Natural killer cell (primary cell): ENCODE data around the gene COL27A1. TPM values are rescaled to one million over a fixed set of nuclear protein-coding genes. Genes with fewer than 3 reads are reported as not detected.

Experiments
- ATAC-seq, 3 donors: fragments of 150-1000 bp in 2 of 3; fragments of 200-7000 bp in 1 of 3; cut with Tn5 transposase; 1 replicate in 1 of 3; 2 replicates in 2 of 3; pipeline ENCODE4 v1.10.0; 2021; ENCODE audit warnings: mild to moderate bottlenecking in 2 of 3, moderate library complexity in 2 of 3
- DNase-seq, 2 donors: peaks; one replicate each; pipeline versions ENCODE4 v3.0.0 to v3.0.0-alpha.2; 2013 to 2021; ENCODE audit warnings: mixed read lengths in 1 of 2
- H3K27ac ChIP-seq: one replicate; pipeline ENCODE4 v1.5.1; 2013; ENCODE audit warnings: mild to moderate bottlenecking, low read length
- H3K27me3 ChIP-seq: one replicate; pipeline ENCODE4 v1.6.1; 2013; ENCODE audit warnings: low read length; ENCODE audit not compliant: control insufficient read depth, insufficient read depth
- H3K36me3 ChIP-seq: one replicate; pipeline ENCODE4 v1.6.1; 2013; ENCODE audit warnings: low read length; ENCODE audit not compliant: control insufficient read depth, insufficient read depth
- H3K4me1 ChIP-seq: one replicate; pipeline ENCODE4 v1.6.1; 2013; ENCODE audit warnings: low read length; ENCODE audit not compliant: control insufficient read depth, insufficient read depth
- H3K4me3 ChIP-seq: one replicate; pipeline ENCODE4 v1.5.1; 2013; ENCODE audit warnings: low read length
- H3K9me3 ChIP-seq: one replicate; pipeline ENCODE4 v1.6.1; 2013; ENCODE audit warnings: low read length; ENCODE audit not compliant: control insufficient read depth, insufficient read depth
- H3K27ac Mint-ChIP-seq, 2 donors: one replicate each; pipeline ENCODE4 v1.8.0; 2022; ENCODE audit warnings: mild to moderate bottlenecking in 2 of 2, mixed read lengths in 2 of 2, moderate library complexity in 1 of 2
- H3K27me3 Mint-ChIP-seq, 2 donors: one replicate each; pipeline ENCODE4 v1.8.0; 2022; ENCODE audit warnings: low read depth in 2 of 2, mixed read lengths in 2 of 2
- H3K36me3 Mint-ChIP-seq: one replicate; pipeline ENCODE4 v1.8.0; 2022; ENCODE audit warnings: mixed read lengths
- H3K4me1 Mint-ChIP-seq, 2 donors: one replicate each; pipeline ENCODE4 v1.8.0; 2022; ENCODE audit warnings: mixed read lengths in 2 of 2
- H3K4me3 Mint-ChIP-seq: one replicate; pipeline ENCODE4 v1.8.0; 2022; ENCODE audit warnings: mild to moderate bottlenecking, moderate library complexity, mixed read lengths
- H3K9me3 Mint-ChIP-seq, 2 donors: one replicate each; pipeline ENCODE4 v1.8.0; 2022; ENCODE audit warnings: mixed read lengths in 2 of 2
- CTCF ChIP-seq: fragments of 200-600 bp; IDR thresholded peaks from one replicate; pipeline ENCODE4 v1.8.0; 2022; ENCODE audit warnings: antibody characterized with exemption
- WGBS: methylation state at CpG from one replicate; pipeline ENCODE4 v1.1.7; 2013; ENCODE audit warnings: missing lambda C conversion rate; ENCODE audit not compliant: insufficient coverage; 5-methylcytosine and 5-hydroxymethylcytosine counted together
- intact Hi-C: fragments of 100-400 bp; cut with micrococcal nuclease; formaldehyde crosslinking; loops from one replicate; pipeline ENCODE4 v1.14.2; 2022
- total RNA-seq, 4 donors: library from RNA; stranded (reverse); fragments of 120-200 nt in 1 of 4; gene quantifications; one replicate each; pipeline versions ENCODE4 v1.2.3 to v1.2.4, GENCODE V29; 2013 to 2022

Gene COL27A1
- total RNA-seq, 3 donors from 2014 or later (not counting 1 experiment from before 2014, with no cell fraction given), result not detected

GRCh38 chr9:114284316-114285060 is 129.2 kb downstream of the COL27A1 start:
- Histone ChIP-seq H3K36me3 (no peaks in the 10 kb centered on the region), H3K27me3 (no peaks in the 10 kb centered on the region), H3K9me3 (no peaks in the 10 kb centered on the region), H3K4me1 (no peaks in the 10 kb centered on the region), H3K27ac (no peak overlapping the region), H3K4me3 (no peak overlapping the region)
- Mint-ChIP-seq H3K9me3 (no peaks in the 10 kb centered on the region), H3K4me1 (no peaks in the 10 kb centered on the region), H3K4me3 (no peak overlapping the region), H3K27ac (no peak overlapping the region), H3K36me3 (no peaks in the 10 kb centered on the region), H3K27me3 (no peaks in the 10 kb centered on the region)
- intact Hi-C loops, result no loop called here
- TF ChIP-seq CTCF, result no peak
- ATAC-seq, result no peak
- no peak for DNase-seq
- WGBS, result 89% methylated on average over 11 of the region's 11 CpGs

- ATAC-seq, result no peak
- 51% methylated on average over 20 of the region's 20 CpGs for whole genome bisulfite sequencing
- Histone ChIP-seq H3K4me3 (no peak overlapping the region), H3K9me3 (no peaks in the 10 kb centered on the region), H3K36me3 (no peaks in the 10 kb centered on the region), H3K27ac (no peak overlapping the region), H3K27me3 (no peaks in the 10 kb centered on the region), H3K4me1 (no peaks in the 10 kb centered on the region)
- H3K4me1 Mint-ChIP-seq, result no peaks in the 10 kb centered on the region
- H3K9me3 Mint-ChIP-seq, result no peaks in the 10 kb centered on the region
- H3K27ac Mint-ChIP-seq, result no peak overlapping the region
- DNase-seq, result no peak
- TF ChIP-seq CTCF, result no peak
- H3K27me3 Mint-ChIP-seq, result no peaks in the 10 kb centered on the region
- H3K4me3 Mint-ChIP-seq, result no peak overlapping the region
- H3K36me3 Mint-ChIP-seq, result no peaks in the 10 kb centered on the region
- intact Hi-C loops, result no loop called here
These were observed 130.0 kb downstream of the COL27A1 start for GRCh38 chr9:114285166-114285867.

- Histone ChIP-seq H3K36me3 (no peaks in the 10 kb centered on the region), H3K27me3 (no peaks in the 10 kb centered on the region), H3K27ac (no peak overlapping the region), H3K4me3 (no peak overlapping the region), H3K4me1 (peaks cover 3% of the 10 kb centered on the region), H3K9me3 (no peaks in the 10 kb centered on the region)
- no peak for TF ChIP-seq CTCF
- H3K27ac Mint-ChIP-seq, result no peak overlapping the region
- peaks cover 4 to 5% of the 10 kb centered on the region in 2 donors for H3K27me3 Mint-ChIP-seq
- no peak for ATAC-seq
- DNase-seq, result no peak
- intact Hi-C loops, result no loop called here
- no peaks in the 10 kb centered on the region for H3K9me3 Mint-ChIP-seq
- H3K36me3 Mint-ChIP-seq, result no peaks in the 10 kb centered on the region
- WGBS, result 84% methylated on average over 8 of the region's 10 CpGs
- no peak overlapping the region for H3K4me3 Mint-ChIP-seq
- peaks cover 0 to 4% of the 10 kb centered on the region in 2 donors for H3K4me1 Mint-ChIP-seq
These were observed 130.9 kb downstream of the COL27A1 start for GRCh38 chr9:114286146-114286679.
